GM23338 (cell line): ENCODE results near the gene PNPLA5. TPM values are rescaled to one million over a fixed set of nuclear protein-coding genes. Genes with fewer than 3 reads are reported as not detected.

Source experiments
- ATAC-seq: fragments of 200-7000 bp; cut with Tn5 transposase; 3 replicates; pipeline ENCODE4 v1.9.1; 2020
- DNase-seq: peaks from one replicate; pipeline ENCODE4 v3.0.0-alpha.2; 2015; ENCODE audit warnings: low spot score
- H2AFZ ChIP-seq: fragments of 200-600 bp; sonication (generic); 2 replicates; pipeline ENCODE4 v1.8.0; 2016; ENCODE audit warnings: antibody characterized with exemption, mild to moderate bottlenecking, moderate library complexity
- H3F3A ChIP-seq: fragments of 200-600 bp; sonication (generic); replicated peaks from 2 replicates; pipeline ENCODE4 v1.8.0; 2017; ENCODE audit warnings: antibody characterized with exemption, mixed run types, low read depth
- H3K27ac ChIP-seq: fragments of 200-600 bp; sonication (generic); 2 replicates; pipeline ENCODE4 v1.6.1; 2016; ENCODE audit warnings: low read depth
- H3K27me3 ChIP-seq: fragments of 200-600 bp; sonication (generic); 2 replicates; pipeline ENCODE4 v1.8.0; 2016; ENCODE audit warnings: mild to moderate bottlenecking, mixed run types, moderate library complexity; ENCODE audit not compliant: insufficient read depth
- H3K36me3 ChIP-seq: fragments of 200-600 bp; sonication (generic); 2 replicates; pipeline ENCODE4 v1.8.0; 2016; ENCODE audit warnings: mild to moderate bottlenecking; ENCODE audit not compliant: insufficient read depth
- H3K4me1 ChIP-seq: fragments of 200-600 bp; sonication (generic); 2 replicates; pipeline ENCODE4 v1.8.0; 2016; ENCODE audit warnings: mild to moderate bottlenecking, moderate library complexity; ENCODE audit not compliant: insufficient read depth
- H3K4me2 ChIP-seq: fragments of 200-600 bp; sonication (generic); 2 replicates; pipeline ENCODE4 v1.7.1; 2017; ENCODE audit warnings: mixed run types
- H3K4me3 ChIP-seq: fragments of 200-600 bp; sonication (generic); 2 replicates; pipeline ENCODE4 v1.6.1; 2016; ENCODE audit warnings: mixed run types
- H3K79me2 ChIP-seq: fragments of 200-600 bp; sonication (generic); replicated peaks from 2 replicates; pipeline ENCODE4 v1.8.0; 2017; ENCODE audit warnings: mild to moderate bottlenecking; ENCODE audit not compliant: insufficient read depth
- H3K9me2 ChIP-seq: fragments of 200-600 bp; sonication (generic); 2 replicates; pipeline ENCODE4 v1.8.0; 2017; ENCODE audit not compliant: insufficient read depth
- H4K20me1 ChIP-seq: fragments of 200-600 bp; sonication (generic); replicated peaks from 2 replicates; pipeline ENCODE4 v1.8.0; 2017; ENCODE audit warnings: mild to moderate bottlenecking; ENCODE audit not compliant: insufficient read depth
- H3K27ac Mint-ChIP-seq: 2 replicates; pipeline ENCODE4 v1.8.0; 2020; ENCODE audit warnings: inconsistent platforms, mild to moderate bottlenecking, moderate library complexity, mixed read lengths
- H3K27me3 Mint-ChIP-seq: 3 replicates; pipeline ENCODE4 v1.8.0; 2022; ENCODE audit warnings: low read depth, mild to moderate bottlenecking, moderate library complexity, mixed read lengths, inconsistent platforms; ENCODE audit not compliant: insufficient read depth, poor library complexity
- H3K36me3 Mint-ChIP-seq: 3 replicates; pipeline ENCODE4 v1.8.0; 2021; ENCODE audit warnings: low read depth, mild to moderate bottlenecking, inconsistent platforms, moderate library complexity, mixed read lengths
- H3K4me1 Mint-ChIP-seq: 3 replicates; pipeline ENCODE4 v1.8.0; 2020; ENCODE audit warnings: mild to moderate bottlenecking, inconsistent platforms, mixed read lengths
- H3K4me3 Mint-ChIP-seq: 3 replicates; pipeline ENCODE4 v1.8.0; 2021; ENCODE audit warnings: moderate library complexity, mild to moderate bottlenecking, inconsistent platforms, mixed read lengths
- H3K9me3 Mint-ChIP-seq: 3 replicates; pipeline ENCODE4 v1.8.0; 2020; ENCODE audit warnings: moderate library complexity, mild to moderate bottlenecking, inconsistent platforms, mixed read lengths
- EZH2phosphoT487 ChIP-seq: fragments of 200-600 bp; sonication (generic); IDR thresholded peaks from one replicate; pipeline ENCODE4 v1.8.1; 2018; ENCODE audit warnings: antibody characterized with exemption; ENCODE audit not compliant: unreplicated experiment
- ZNF462 ChIP-seq: fragments of 250-450 bp; sonication (Bioruptor Pico); IDR thresholded peaks from 2 replicates; pipeline ENCODE4 v1.5.0; 2020; ENCODE audit warnings: mild to moderate bottlenecking, moderate library complexity
- polyA plus RNA-seq: library from polyadenylated mRNA; unstranded; fragments of >200 nt; fragmentation: Nextera tagmentation; extraction: Ambion mirVana; gene quantifications from 2 replicates; pipeline ENCODE4 v1.2.1, GENCODE V29; 2016
- total RNA-seq: library from RNA; depleted of rRNA; stranded (reverse); fragments of >200 nt; shearing (Covaris generic); gene quantifications from 2 replicates; pipeline ENCODE4 v1.2.3, GENCODE V29; 2014

The PNPLA5 gene
- total and polyA plus RNA-seq, 2 experiments from 2014 or later: 2.3 to 6.8 TPM

- TF ChIP-seq ZNF462 (no peak), EZH2phosphoT487 (no peak)
These were observed 10.3 kb upstream of the PNPLA5 start (continued) for GRCh38 chr22:43901976-43902643.

GRCh38 chr22:43900206-43900605 lies 8.4 kb upstream of the PNPLA5 start:
- TF ChIP-seq ZNF462: no peak

More at GRCh38 chr22:43900206-43900605, 8.4 kb upstream of the PNPLA5 start:
- H3K4me1 Mint-ChIP-seq: no peaks in the 10 kb centered on the region; the same call in 2 of the 3 replicates
- no peak for ATAC-seq
- no peak overlapping the region for H3K4me2 ChIP-seq
- H3F3A ChIP-seq: no peaks in the 10 kb centered on the region
- H3K27ac Mint-ChIP-seq: no peak overlapping the region
- H4K20me1 ChIP-seq: no peaks in the 10 kb centered on the region
- no peaks in the 10 kb centered on the region for H3K79me2 ChIP-seq
- no peak overlapping the region for H3K27ac ChIP-seq
- H3K4me1 ChIP-seq: no peaks in the 10 kb centered on the region
- H3K9me2 ChIP-seq: no peaks in the 10 kb centered on the region
- no peak overlapping the region for H3K4me3 ChIP-seq
- DNase-seq: no peak
- peaks cover 10% of the 10 kb centered on the region; the same call in 2 of the 3 replicates for H3K9me3 Mint-ChIP-seq
- no peaks in the 10 kb centered on the region for H3K27me3 ChIP-seq
- H3K36me3 Mint-ChIP-seq: no peaks in the 10 kb centered on the region; the same call in 2 of the 3 replicates
- no peaks in the 10 kb centered on the region for H3K36me3 ChIP-seq
- peaks cover 12% of the 10 kb centered on the region for H3K27me3 Mint-ChIP-seq
- no peak overlapping the region for H2AFZ ChIP-seq
- H3K4me3 Mint-ChIP-seq: no peak overlapping the region
